Uterus (tissue), 2 donors: ENCODE results near the gene TMEM72.

ENCODE experiments used
- POLR2A ChIP-seq, 2 donors: fragments of 450-650 bp; IDR thresholded peaks; one replicate each; pipeline ENCODE4 v1.6.1; 2016; ENCODE audit warnings: antibody characterized with exemption in 2 of 2, mild to moderate bottlenecking in 1 of 2, moderate library complexity in 1 of 2
- TF ChIP-seq, protein P1 (sequence below), 4 experiments: fragments of 200-600 bp in 2 of 4; fragments of 450-650 bp in 2 of 4; sonication (generic) in 2 of 4; IDR thresholded peaks; one replicate each; pipeline ENCODE4 v1.5.1; 2016 to 2019; ENCODE audit warnings: antibody characterized with exemption in 4 of 4, mild to moderate bottlenecking in 2 of 4, moderate library complexity in 1 of 4

DNA sequence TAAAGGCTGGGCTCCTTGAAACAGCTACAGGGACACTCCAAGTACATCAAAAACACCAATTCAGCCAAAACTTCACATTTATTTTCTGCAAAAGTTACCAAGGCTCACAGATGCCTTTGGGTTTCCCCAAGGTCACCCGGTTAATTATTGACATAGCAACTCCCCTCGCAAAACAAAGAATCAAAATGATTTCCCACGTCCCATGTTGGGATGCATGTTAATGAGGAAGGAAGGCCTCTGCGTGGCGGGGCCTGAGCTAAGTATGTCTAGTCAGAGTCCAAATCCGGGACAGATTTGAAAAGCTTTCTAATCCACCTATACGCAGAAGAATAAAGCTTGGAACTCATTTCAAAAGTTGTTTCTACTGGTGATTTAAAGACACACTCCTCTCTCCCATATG lies 535 bp upstream of the TMEM72 start:
- no peak for TF ChIP-seq POLR2A (IDR thresholded peaks at IDR 0.05)
- TF ChIP-seq, protein P1, sequence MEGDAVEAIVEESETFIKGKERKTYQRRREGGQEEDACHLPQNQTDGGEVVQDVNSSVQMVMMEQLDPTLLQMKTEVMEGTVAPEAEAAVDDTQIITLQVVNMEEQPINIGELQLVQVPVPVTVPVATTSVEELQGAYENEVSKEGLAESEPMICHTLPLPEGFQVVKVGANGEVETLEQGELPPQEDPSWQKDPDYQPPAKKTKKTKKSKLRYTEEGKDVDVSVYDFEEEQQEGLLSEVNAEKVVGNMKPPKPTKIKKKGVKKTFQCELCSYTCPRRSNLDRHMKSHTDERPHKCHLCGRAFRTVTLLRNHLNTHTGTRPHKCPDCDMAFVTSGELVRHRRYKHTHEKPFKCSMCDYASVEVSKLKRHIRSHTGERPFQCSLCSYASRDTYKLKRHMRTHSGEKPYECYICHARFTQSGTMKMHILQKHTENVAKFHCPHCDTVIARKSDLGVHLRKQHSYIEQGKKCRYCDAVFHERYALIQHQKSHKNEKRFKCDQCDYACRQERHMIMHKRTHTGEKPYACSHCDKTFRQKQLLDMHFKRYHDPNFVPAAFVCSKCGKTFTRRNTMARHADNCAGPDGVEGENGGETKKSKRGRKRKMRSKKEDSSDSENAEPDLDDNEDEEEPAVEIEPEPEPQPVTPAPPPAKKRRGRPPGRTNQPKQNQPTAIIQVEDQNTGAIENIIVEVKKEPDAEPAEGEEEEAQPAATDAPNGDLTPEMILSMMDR (IDR thresholded peaks at IDR 0.05) = no peak
